Activated CD4-positive, alpha-beta T cell treated with anti-CD3 and anti-CD28 coated beads for 48 hours (primary cell): ENCODE results near the gene ZNF345.

Experiments
- DNase-seq: peaks from one replicate; pipeline ENCODE4 v3.0.0-alpha.2; 2020

ZNF345 gene

DNA sequence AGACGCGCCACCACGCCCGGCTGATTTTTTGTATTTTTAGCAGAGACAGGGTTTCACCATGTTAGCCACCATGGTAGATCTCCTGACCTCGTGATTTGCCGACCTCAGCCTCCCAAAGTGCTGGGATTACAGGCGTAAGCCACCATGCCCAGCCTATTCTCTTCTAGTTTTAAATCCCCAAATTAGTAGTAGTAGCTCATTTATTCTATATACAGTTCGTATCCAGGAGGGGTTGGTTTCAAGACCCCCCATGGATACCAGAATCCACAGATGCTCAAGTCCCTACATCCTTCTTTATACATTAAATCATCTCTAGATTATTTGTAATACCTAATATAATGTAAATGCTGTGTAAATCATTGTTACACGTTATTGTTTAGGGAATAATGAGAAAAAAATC is 67.4 kb downstream of the ZNF345 start:
- DNase-seq, result no peak
